ENCODE measurements around the gene BRD9.

Gene BRD9

DNA sequence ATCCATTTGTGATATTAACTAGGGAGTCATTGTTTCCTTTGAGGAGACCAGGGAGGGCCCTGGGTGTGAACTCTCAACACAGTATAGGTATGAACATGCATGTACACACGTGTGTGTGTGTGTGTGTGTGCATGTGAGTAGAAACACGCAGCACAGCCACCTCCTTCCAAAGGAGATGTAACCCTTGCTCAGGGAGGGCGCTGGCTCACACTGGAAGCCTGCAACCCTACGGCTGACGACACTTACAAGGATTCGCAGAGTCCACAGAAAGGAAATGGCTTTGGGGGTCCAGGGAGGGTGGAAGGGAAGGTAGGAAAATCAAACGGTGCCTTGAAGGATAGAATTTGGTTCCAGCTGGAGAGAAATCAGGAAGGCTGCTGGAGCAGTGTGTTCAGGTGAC, 22.0 kb upstream of the BRD9 start:
- TF ChIP-seq CTCF (conservative IDR thresholded peaks at IDR 0.05; ENCODE audit: low read depth, low read length): no peak
- no peak overlapping the region for H3K4me3 ChIP-seq (ENCODE audit: low read length)
- DNase-seq (ENCODE audit: low read depth): no peak

DNA sequence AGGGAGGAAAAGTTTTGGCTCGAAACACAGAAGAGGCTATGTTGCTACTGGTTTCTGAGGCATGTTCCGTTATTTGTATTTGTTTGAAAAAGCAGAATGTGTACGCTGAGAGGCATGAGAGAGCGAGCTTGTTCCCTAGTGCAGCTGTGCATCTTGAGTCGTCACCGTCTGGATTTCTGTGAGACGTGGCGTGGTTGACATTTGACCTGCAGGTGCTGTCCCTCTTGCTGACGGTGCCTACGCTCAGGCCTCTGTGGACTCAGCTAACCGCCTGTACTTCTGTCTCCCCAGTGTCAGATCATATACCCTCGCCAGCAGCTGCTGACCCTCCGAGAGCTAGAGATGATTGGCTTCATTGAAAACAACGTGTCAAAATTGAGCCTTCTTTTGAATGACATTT, 21.6 kb upstream of the BRD9 start:
- no peak for TF ChIP-seq CTCF (conservative IDR thresholded peaks at IDR 0.05; ENCODE audit: low read depth, low read length)
- no peak overlapping the region for H3K4me3 ChIP-seq (ENCODE audit: low read length)
- no peak for DNase-seq (ENCODE audit: low read depth)

- DNase-seq (ENCODE audit: low read depth): peak; percentile 98
- peak; percentile 61 for TF ChIP-seq CTCF (conservative IDR thresholded peaks at IDR 0.05; ENCODE audit: low read depth, low read length)
- no peak overlapping the region for H3K4me3 ChIP-seq (ENCODE audit: low read length)
Measured at GRCh38 chr5:912280-913091, 19.9 kb upstream of the BRD9 start.

DNA sequence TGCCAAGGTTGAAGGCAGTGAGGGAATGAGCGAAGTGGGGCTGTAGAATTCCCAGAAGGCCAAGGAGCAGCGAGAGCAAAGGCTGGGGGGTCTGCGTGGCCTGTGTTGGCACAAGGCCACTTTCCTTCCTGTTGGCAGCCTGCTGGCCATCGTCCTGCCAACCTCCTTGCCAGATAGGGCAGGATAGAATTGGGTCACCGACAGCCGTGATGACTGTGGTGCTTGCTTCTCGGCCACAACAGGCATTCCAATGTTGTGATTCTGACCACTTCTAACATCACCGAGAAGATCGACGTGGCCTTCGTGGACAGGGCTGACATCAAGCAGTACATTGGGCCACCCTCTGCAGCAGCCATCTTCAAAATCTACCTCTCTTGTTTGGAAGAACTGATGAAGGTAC, 19.0 kb upstream of the BRD9 start:
- no peak for TF ChIP-seq CTCF (conservative IDR thresholded peaks at IDR 0.05; ENCODE audit: low read depth, low read length)
- DNase-seq (ENCODE audit: low read depth): no peak
- no peak overlapping the region for H3K4me3 ChIP-seq (ENCODE audit: low read length)

DNA sequence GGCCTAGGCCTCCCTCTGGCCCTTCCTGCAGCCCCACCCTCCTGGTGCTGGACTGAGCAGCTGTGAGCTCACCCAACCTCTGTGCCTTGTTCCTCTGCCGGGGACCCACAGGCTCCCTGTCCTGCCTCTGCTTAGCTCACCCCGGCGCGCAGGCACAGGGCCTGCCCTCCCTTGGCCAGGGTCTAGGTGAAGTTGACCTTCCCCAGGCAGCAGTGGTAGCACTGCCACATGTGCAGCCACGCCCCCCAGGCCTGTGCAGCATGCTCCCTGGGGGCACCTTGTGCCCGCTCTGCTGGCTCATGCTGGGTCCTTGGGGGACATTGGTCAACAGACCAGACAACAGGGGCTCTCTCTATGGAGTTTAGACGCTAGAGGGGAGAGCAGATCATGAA, 18.2 kb upstream of the BRD9 start:
- TF ChIP-seq CTCF (conservative IDR thresholded peaks at IDR 0.05; ENCODE audit: low read depth, low read length): no peak
- H3K4me3 ChIP-seq (ENCODE audit: low read length): no peak overlapping the region
- no peak for DNase-seq (ENCODE audit: low read depth)

DNA sequence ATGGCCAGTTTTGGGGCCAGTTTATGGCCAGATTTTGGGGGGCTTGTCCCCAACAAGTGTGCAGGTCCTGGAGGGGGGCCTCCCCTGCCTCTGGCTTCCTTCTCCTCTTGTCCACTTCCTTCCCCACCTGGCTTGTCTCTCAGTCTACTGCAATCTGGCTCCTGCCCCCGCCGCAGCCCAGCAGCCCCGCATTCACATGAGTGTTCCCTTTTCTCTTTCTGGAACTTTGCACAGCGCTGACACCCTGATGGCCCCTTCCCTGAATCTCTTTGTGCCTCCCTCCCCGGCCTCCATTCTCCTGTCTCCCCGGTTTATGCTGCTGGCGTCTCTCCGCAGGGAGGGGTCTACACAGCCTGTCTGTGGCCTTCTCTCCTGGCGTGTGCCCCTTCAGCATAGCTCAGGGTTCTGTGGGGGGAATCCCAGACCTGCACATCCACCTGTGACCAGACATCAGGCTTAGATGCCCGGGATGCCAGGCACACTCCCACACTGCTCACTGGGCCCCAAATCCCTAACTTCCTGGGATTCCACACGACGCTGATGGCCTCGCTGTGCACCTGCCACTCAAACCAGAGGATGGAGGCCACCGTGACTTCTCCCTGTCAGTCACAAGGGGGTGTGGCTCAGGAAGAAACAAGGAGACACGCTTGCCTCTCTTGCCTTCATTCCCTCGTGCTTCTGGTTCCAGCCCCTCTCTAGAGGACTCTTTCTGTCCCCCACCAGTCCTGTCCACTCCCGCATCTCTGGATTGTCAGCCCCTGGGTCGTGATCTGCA, 17.6 kb upstream of the BRD9 start:
- no peak overlapping the region for H3K4me3 ChIP-seq (ENCODE audit: low read length)
- TF ChIP-seq CTCF (conservative IDR thresholded peaks at IDR 0.05; ENCODE audit: low read depth, low read length): no peak
- DNase-seq (ENCODE audit: low read depth): no peak

DNA sequence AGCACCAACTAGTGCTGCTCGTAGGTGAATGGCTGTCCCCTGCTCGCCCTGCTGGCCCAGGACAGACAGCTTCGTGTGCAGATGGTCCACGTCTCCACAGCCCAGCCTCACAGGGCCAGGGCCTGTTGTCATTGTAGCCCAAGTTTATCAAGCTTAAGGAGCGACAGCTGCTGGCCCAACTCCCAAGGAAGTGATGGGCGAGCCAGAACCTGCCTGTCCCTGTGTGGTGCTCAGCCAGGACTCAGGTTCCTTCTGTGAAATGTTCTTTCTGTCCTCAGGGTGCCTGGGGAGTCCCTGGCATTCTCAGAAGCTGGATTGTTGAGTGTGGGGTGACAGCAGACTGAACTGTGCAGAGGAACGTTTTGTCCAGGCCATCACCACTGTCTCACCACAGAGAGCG, 16.5 kb upstream of the BRD9 start:
- no peak for TF ChIP-seq CTCF (conservative IDR thresholded peaks at IDR 0.05; ENCODE audit: low read depth, low read length)
- DNase-seq (ENCODE audit: low read depth): no peak
- no peak overlapping the region for H3K4me3 ChIP-seq (ENCODE audit: low read length)
